SK-N-SH (cell line): ENCODE data around the gene ANKRD11. TPM values are rescaled to one million over a fixed set of nuclear protein-coding genes. Genes with fewer than 3 reads are reported as not detected.

Experiments
- CTCF ChIA-PET: fragments of 300-600, 350-600 bp; formaldehyde crosslinking; extraction: SDS; loops from one replicate; lab custom pipeline; 2021; lab: Yijun Ruan, JAX
- POLR2A ChIA-PET: fragments of 350-600 bp; sonication (Branson Sonifier 250); formaldehyde crosslinking; extraction: SDS; loops from one replicate; lab custom pipeline; 2020; ENCODE audit warnings: antibody characterized with exemption, inconsistent platforms; lab: Yijun Ruan, JAX
- DNase-seq: peaks from one replicate; pipeline ENCODE4 v3.0.0; 2012
- H2AFZ ChIP-seq: fragments of 200-600 bp; sonication (generic); 2 replicates; pipeline ENCODE4 v1.8.1; 2016; ENCODE audit warnings: antibody characterized with exemption, mild to moderate bottlenecking, low read depth
- H3F3A ChIP-seq: fragments of 200-600 bp; sonication (generic); replicated peaks from 2 replicates; pipeline ENCODE3; 2016; ENCODE audit warnings: antibody characterized with exemption, mild to moderate bottlenecking; ENCODE audit not compliant: insufficient read depth
- H3K27ac ChIP-seq, 2 experiments: fragments of 200-500 bp in 1 of 2; fragments of 200-600 bp in 1 of 2; sonication (Bioruptor generic) in 1 of 2; sonication (generic), shearing (Covaris generic) in 1 of 2; 2 replicates each; pipeline versions ENCODE4 v1.5.1 to v1.6.1; 2014 to 2016; ENCODE audit warnings: low read depth in 2 of 2, inconsistent platforms in 1 of 2, low read length in 1 of 2, mild to moderate bottlenecking in 1 of 2, mixed read lengths in 1 of 2
- H3K27me3 ChIP-seq: fragments of 200-600 bp; sonication (generic), shearing (Covaris generic); 2 replicates; pipeline ENCODE4 v1.6.1; 2016; ENCODE audit warnings: mixed run types; ENCODE audit not compliant: insufficient read depth
- H3K36me3 ChIP-seq, 2 experiments: fragments of 200-500 bp in 1 of 2; fragments of 200-600 bp in 1 of 2; sonication (Bioruptor generic) in 1 of 2; sonication (generic) in 1 of 2; replicated peaks in 1 of 2; 2 replicates each; pipeline versions ENCODE3 to v1.5.1; 2014 to 2016; ENCODE audit warnings: low read length in 1 of 2, mild to moderate bottlenecking in 1 of 2; ENCODE audit not compliant: insufficient read depth in 2 of 2, control insufficient read depth in 1 of 2
- H3K4me1 ChIP-seq, 2 experiments: fragments of 200-500 bp in 1 of 2; fragments of 200-600 bp in 1 of 2; sonication (Bioruptor generic) in 1 of 2; sonication (generic), shearing (Covaris generic) in 1 of 2; 2 replicates each; pipeline versions ENCODE4 v1.5.1 to v1.6.1; 2014 to 2016; ENCODE audit warnings: low read depth in 1 of 2, low read length in 1 of 2, mixed run types in 1 of 2; ENCODE audit not compliant: insufficient read depth in 2 of 2, control insufficient read depth in 1 of 2
- H3K4me2 ChIP-seq: fragments of 200-600 bp; sonication (generic), shearing (Covaris generic); 2 replicates; pipeline ENCODE4 v1.6.1; 2017; ENCODE audit warnings: mixed run types
- H3K4me3 ChIP-seq, 2 experiments: fragments of 200-500 bp in 1 of 2; fragments of 200-600 bp in 1 of 2; sonication (Bioruptor generic) in 1 of 2; sonication (generic), shearing (Covaris generic) in 1 of 2; 2 replicates each; pipeline versions ENCODE4 v1.5.1 to v1.8.1; 2014 to 2016; ENCODE audit warnings: low read depth in 2 of 2, inconsistent platforms in 1 of 2, low read length in 1 of 2, mild to moderate bottlenecking in 1 of 2, mixed read lengths in 1 of 2, moderate library complexity in 1 of 2
- H3K79me2 ChIP-seq: fragments of 200-600 bp; sonication (generic); 2 replicates; pipeline ENCODE4 v1.8.1; 2017; ENCODE audit warnings: mild to moderate bottlenecking; ENCODE audit not compliant: insufficient read depth
- H3K9ac ChIP-seq: fragments of 200-600 bp; sonication (generic); 2 replicates; pipeline ENCODE4 v1.6.1; 2017; ENCODE audit warnings: mixed run types
- H3K9me2 ChIP-seq: fragments of 200-600 bp; sonication (generic); 2 replicates; pipeline ENCODE4 v1.6.1; 2017; ENCODE audit warnings: mixed run types
- H3K9me3 ChIP-seq: fragments of 200-600 bp; sonication (generic); 2 replicates; pipeline ENCODE4 v1.6.1; 2017; ENCODE audit warnings: mixed run types, mild to moderate bottlenecking, moderate library complexity
- H4K20me1 ChIP-seq: fragments of 200-600 bp; sonication (generic); 2 replicates; pipeline ENCODE4 v1.6.1; 2017; ENCODE audit warnings: mild to moderate bottlenecking, mixed run types; ENCODE audit not compliant: insufficient read depth
- CHD2 ChIP-seq: fragments of 150-350 bp; IDR thresholded peaks from 2 replicates; pipeline ENCODE4 v1.6.1; 2018; ENCODE audit warnings: low read length; ENCODE audit not compliant: partially characterized antibody
- EP300 ChIP-seq, 2 experiments: IDR thresholded peaks; 2 replicates each; pipeline versions ENCODE4 v1.4.0 to v1.6.1; 2012; ENCODE audit warnings: borderline replicate concordance in 1 of 2, low read depth in 1 of 2, low read length in 1 of 2
- EZH2phosphoT487 ChIP-seq: fragments of 200-600 bp; sonication (generic); IDR thresholded peaks from 2 replicates; pipeline ENCODE4 v1.6.1; 2017; ENCODE audit warnings: low read depth, mixed run types, mild to moderate bottlenecking, antibody characterized with exemption, moderate library complexity, borderline replicate concordance
- FOXM1 ChIP-seq: IDR thresholded peaks from 2 replicates; pipeline ENCODE4 v1.4.0; 2012; ENCODE audit warnings: low read depth, mild to moderate bottlenecking
- JUND ChIP-seq: IDR thresholded peaks from 2 replicates; pipeline ENCODE4 v1.4.0; 2012
- MXI1 ChIP-seq: IDR thresholded peaks from 2 replicates; pipeline ENCODE4 v1.6.1; 2012; ENCODE audit warnings: mild to moderate bottlenecking, low read depth, low read length, improper control_type of control experiment
- NFIC ChIP-seq: IDR thresholded peaks from 2 replicates; pipeline ENCODE4 v1.4.0; 2012; ENCODE audit warnings: borderline replicate concordance
- NRF1 ChIP-seq: IDR thresholded peaks from 2 replicates; pipeline ENCODE4 v1.6.1; 2012; ENCODE audit warnings: low read depth, mild to moderate bottlenecking, low read length
- PBX3 ChIP-seq: IDR thresholded peaks from 2 replicates; pipeline ENCODE4; 2012
- POLR2AphosphoS5 ChIP-seq: IDR thresholded peaks from 2 replicates; pipeline ENCODE4 v1.6.1; 2012; ENCODE audit warnings: low read depth, low read length
- SIN3A ChIP-seq: IDR thresholded peaks from 2 replicates; pipeline ENCODE4 v1.6.1; 2012; ENCODE audit warnings: low read depth, mild to moderate bottlenecking, low read length, moderate library complexity, borderline replicate concordance
- SMC3 ChIP-seq: IDR thresholded peaks from 2 replicates; pipeline ENCODE4 v1.6.1; 2012; ENCODE audit warnings: low read depth, low read length, improper control_type of control experiment
- TAF1 ChIP-seq: IDR thresholded peaks from 2 replicates; pipeline ENCODE4 v1.6.1; 2012; ENCODE audit warnings: low read depth, mild to moderate bottlenecking, low read length, moderate library complexity, borderline replicate concordance
- TEAD4 ChIP-seq: IDR thresholded peaks from 2 replicates; pipeline ENCODE4 v1.4.0; 2012; ENCODE audit warnings: mild to moderate bottlenecking, borderline replicate concordance; ENCODE audit not compliant: insufficient read depth
- USF1 ChIP-seq: IDR thresholded peaks from 2 replicates; pipeline ENCODE4 v1.4.0; 2012; ENCODE audit warnings: low read depth, borderline replicate concordance
- ZBTB33 ChIP-seq: IDR thresholded peaks from 2 replicates; pipeline ENCODE4 v1.4.0; 2012; ENCODE audit warnings: low read depth, borderline replicate concordance
- WGBS: methylation state at CpG from one replicate; pipeline ENCODE4 v1.1.6; 2017; ENCODE audit warnings: low lambda C conversion rate; 5-methylcytosine and 5-hydroxymethylcytosine counted together
- polyA plus RNA-seq, 3 experiments: library from polyadenylated mRNA; depleted of rRNA; stranded (reverse); fragments of >200 nt; gene quantifications; 2 replicates each; pipeline ENCODE4 v1.2.3, GENCODE V29; 2012

Gene ANKRD11
- polyA plus RNA-seq, 1 of the 3 experiments (the other 2 are of a cell fraction): 50.2 TPM

- no peaks in the 10 kb centered on the region for H3K9me2 ChIP-seq
- peak overlapping the region in 1 of 2 experiments; percentile 17; a peak in 1 of 4 replicates for H3K27ac ChIP-seq
- no peaks in the 10 kb centered on the region for H3K36me3 ChIP-seq
- no peak overlapping the region for H3K4me3 ChIP-seq
- no peak overlapping the region for H3K9ac ChIP-seq
- no peaks in the 10 kb centered on the region for H3K9me3 ChIP-seq
- H4K20me1 ChIP-seq: peaks cover 100% of the 10 kb centered on the region
- ChIA-PET POLR2A (no interaction called here), CTCF (no interaction called here)
- peaks cover 29 to 52% of the 10 kb centered on the region in 2 experiments for H3K4me1 ChIP-seq
- H3K4me2 ChIP-seq: 0 out of 2 replicates have a peak overlapping the region, but pooled peaks have one; percentile 11
- TF ChIP-seq JUND (no peak), TEAD4 (no peak), MXI1 (no peak)
- no peak overlapping the region for H2AFZ ChIP-seq
- no peaks in the 10 kb centered on the region for H3K27me3 ChIP-seq
- DNase-seq: peak; percentile 61
- peaks cover 95% of the 10 kb centered on the region for H3K79me2 ChIP-seq
- WGBS: 94% methylated on average over 4 of the region's 4 CpGs
- peaks cover 14% of the 10 kb centered on the region for H3F3A ChIP-seq
Measured at GRCh38 chr16:89412811-89413210, 77.5 kb downstream of the ANKRD11 start.

- Histone ChIP-seq H3K36me3 (no peaks in the 10 kb centered on the region), H3F3A (peaks cover 14% of the 10 kb centered on the region), H3K9ac (no peak overlapping the region), H3K9me2 (no peaks in the 10 kb centered on the region), H3K4me3 (no peak overlapping the region), H3K9me3 (no peaks in the 10 kb centered on the region), H4K20me1 (peaks cover 100% of the 10 kb centered on the region), H3K4me2 (peak overlapping the region; percentile 8; the same call in 1 of the 2 replicates), H3K4me1 (peaks cover 29 to 58% of the 10 kb centered on the region in 2 experiments), H3K27me3 (no peaks in the 10 kb centered on the region), H3K27ac (peak overlapping the region; percentile 23 to 56; a peak in 3 of 4 replicates), H3K79me2 (peaks cover 95% of the 10 kb centered on the region), H2AFZ (no peak overlapping the region)
- 71% methylated on average over 10 of the region's 10 CpGs for WGBS
- ChIA-PET POLR2A (interaction anchor here (1.5 to 1.7 kb wide), 2 partner anchors 9 to 96 kb away, joined by 3 to 7 read pairs; partner anchors contain the start of gene SPG7), CTCF (interaction anchor here (1.0 to 1.7 kb wide), 5 partner anchors 10 to 77 kb away, joined by 3 to 6 read pairs (median 3); no protein-coding TSS in a partner anchor)
- TF ChIP-seq FOXM1 (no peak), SMC3 (no peak), POLR2AphosphoS5 (no peak), EP300 (IDR thresholded peaks at IDR 0.05; ENCODE audit: borderline replicate concordance in 1 of 2, low read depth in 1 of 2, low read length in 1 of 2) (no peak)
- no peak for DNase-seq
Measured at GRCh38 chr16:89411335-89411850, 79.0 kb downstream of the ANKRD11 start.

- ChIA-PET CTCF (interaction anchor here (1.0 to 1.8 kb wide), 6 partner anchors 9 to 98 kb away, joined by 3 to 6 read pairs (median 3); no protein-coding TSS in a partner anchor), POLR2A (interaction anchor here (1.5 to 1.7 kb wide), 2 partner anchors 10 to 97 kb away, joined by 3 to 7 read pairs; partner anchors contain the start of gene SPG7)
- peaks cover 29 to 62% of the 10 kb centered on the region in 2 experiments for H3K4me1 ChIP-seq
- DNase-seq: peak; percentile 86
- peak overlapping the region; percentile 41 to 56; a peak in 3 of 4 replicates for H3K27ac ChIP-seq
- peaks cover 100% of the 10 kb centered on the region for H4K20me1 ChIP-seq
- H3K4me3 ChIP-seq: no peak overlapping the region
- peaks cover 95% of the 10 kb centered on the region for H3K79me2 ChIP-seq
- WGBS: 48% methylated on average over 7 of the region's 11 CpGs
- H3K9ac ChIP-seq: no peak overlapping the region
- no peaks in the 10 kb centered on the region for H3K27me3 ChIP-seq
- H3K36me3 ChIP-seq: no peaks in the 10 kb centered on the region
- H3K9me2 ChIP-seq: no peaks in the 10 kb centered on the region
- no peaks in the 10 kb centered on the region for H3K9me3 ChIP-seq
- peak overlapping the region; percentile 8; the same call in 1 of the 2 replicates for H3K4me2 ChIP-seq
- H3F3A ChIP-seq: peaks cover 14% of the 10 kb centered on the region
- H2AFZ ChIP-seq: no peak overlapping the region
- TF ChIP-seq CHD2 (peak; percentile 47), ZBTB33 (no peak), NFIC (peak; percentile 52; the same call in 1 of the 2 replicates), EZH2phosphoT487 (no peak), FOXM1 (no peak), POLR2AphosphoS5 (no peak), EP300 (IDR thresholded peaks at IDR 0.05; ENCODE audit: borderline replicate concordance in 1 of 2, low read depth in 1 of 2, low read length in 1 of 2) (peak in 1 of 2 experiments; percentile 41; a peak in 1 of 4 replicates), NRF1 (no peak), MXI1 (peak; percentile 100), USF1 (0 out of 2 replicates have a peak, but pooled peaks have one; percentile 19), PBX3 (no peak), TAF1 (no peak), SIN3A (peak; percentile 88)
Measured at GRCh38 chr16:89410794-89411309, 79.5 kb downstream of the ANKRD11 start.
